ENCODE results near the gene CCDC167. TPM values are rescaled to one million over a fixed set of nuclear protein-coding genes. Genes with fewer than 3 reads are reported as not detected.

Gene CCDC167
- total and polyA plus RNA-seq, 10 of the 15 experiments (the other 5 are each of a cell fraction or from before 2014, with no cell fraction given), result 74.9 to 380 (median 137) TPM

DNA sequence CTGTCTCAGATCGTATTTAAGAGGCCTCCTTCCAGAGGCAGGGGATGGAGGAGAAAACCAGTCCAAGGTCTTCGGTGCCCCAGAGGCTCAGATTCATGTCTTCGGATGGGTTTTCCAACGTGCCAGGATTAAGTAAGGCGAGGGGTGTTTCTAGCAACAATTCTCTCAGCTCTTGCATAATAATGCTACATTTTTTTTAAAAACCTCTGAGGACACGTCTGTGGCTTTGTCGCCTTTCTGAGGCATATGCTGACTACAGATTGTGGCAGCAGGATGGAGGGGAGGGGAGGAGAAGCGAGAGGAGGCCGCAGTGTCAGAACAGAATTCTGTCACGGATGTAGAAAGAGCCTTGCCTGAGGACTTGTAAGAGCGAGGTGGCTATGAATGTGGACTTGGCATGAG lies 17.7 kb upstream of the CCDC167 start:
- DNase-seq (ENCODE audit: low read depth, low spot score) (no peak), FAIRE-seq (peak; percentile 49)
- intact Hi-C loops (cut with micrococcal nuclease; ENCODE audit: unreplicated experiment), result no loop called here
- no peak for TF ChIP-seq E4F1 (IDR thresholded peaks at IDR 0.05; ENCODE audit: borderline replicate concordance, partially characterized antibody)
- TF ChIP-seq, protein P1, sequence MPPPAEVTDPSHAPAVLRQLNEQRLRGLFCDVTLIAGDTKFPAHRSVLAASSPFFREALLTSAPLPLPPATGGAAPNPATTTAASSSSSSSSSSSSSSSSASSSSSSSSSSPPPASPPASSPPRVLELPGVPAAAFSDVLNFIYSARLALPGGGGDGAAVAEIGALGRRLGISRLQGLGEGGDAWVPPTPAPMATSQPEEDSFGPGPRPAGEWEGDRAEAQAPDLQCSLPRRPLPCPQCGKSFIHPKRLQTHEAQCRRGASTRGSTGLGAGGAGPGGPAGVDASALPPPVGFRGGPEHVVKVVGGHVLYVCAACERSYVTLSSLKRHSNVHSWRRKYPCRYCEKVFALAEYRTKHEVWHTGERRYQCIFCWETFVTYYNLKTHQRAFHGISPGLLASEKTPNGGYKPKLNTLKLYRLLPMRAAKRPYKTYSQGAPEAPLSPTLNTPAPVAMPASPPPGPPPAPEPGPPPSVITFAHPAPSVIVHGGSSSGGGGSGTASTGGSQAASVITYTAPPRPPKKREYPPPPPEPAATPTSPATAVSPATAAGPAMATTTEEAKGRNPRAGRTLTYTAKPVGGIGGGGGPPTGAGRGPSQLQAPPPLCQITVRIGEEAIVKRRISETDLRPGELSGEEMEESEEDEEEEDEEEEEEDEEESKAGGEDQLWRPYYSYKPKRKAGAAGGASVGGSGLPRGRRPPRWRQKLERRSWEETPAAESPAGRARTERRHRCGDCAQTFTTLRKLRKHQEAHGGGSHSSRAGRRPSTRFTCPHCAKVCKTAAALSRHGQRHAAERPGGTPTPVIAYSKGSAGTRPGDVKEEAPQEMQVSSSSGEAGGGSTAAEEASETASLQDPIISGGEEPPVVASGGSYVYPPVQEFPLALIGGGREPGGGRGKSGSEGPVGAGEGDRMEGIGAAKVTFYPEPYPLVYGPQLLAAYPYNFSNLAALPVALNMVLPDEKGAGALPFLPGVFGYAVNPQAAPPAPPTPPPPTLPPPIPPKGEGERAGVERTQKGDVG (CRISPR knock-in tag; IDR thresholded peaks at IDR 0.05), result no peak
- no peak for TF ChIP-seq EGR1 (IDR thresholded peaks at IDR 0.05; ENCODE audit: borderline replicate concordance in 1 of 2, low read depth in 2 of 2, low read length in 2 of 2)
- no peak for TF ChIP-seq BACH1 (IDR thresholded peaks at IDR 0.05; ENCODE audit: borderline replicate concordance)
- TF ChIP-seq NBN (IDR thresholded peaks at IDR 0.05), result no peak
- TF ChIP-seq SMARCA5 (IDR thresholded peaks at IDR 0.05), result no peak
- no peak for TF ChIP-seq STAT3 (IDR thresholded peaks at IDR 0.05; ENCODE audit: low read depth, low read length)
- no peak for TF ChIP-seq EP300 (IDR thresholded peaks at IDR 0.05; ENCODE audit: borderline replicate concordance in 1 of 2, control insufficient read depth in 1 of 2, low read depth in 2 of 2, low read length in 2 of 2)
- TF ChIP-seq CUX1 (IDR thresholded peaks at IDR 0.05; ENCODE audit: insufficient replicate concordance, low read depth, low read length), result no peak
- TF ChIP-seq EZH2 (IDR thresholded peaks at IDR 0.05; ENCODE audit: borderline replicate concordance, control insufficient read depth, low read depth, low read length), result no peak

More for the DNA sequence above, 17.7 kb upstream of the CCDC167 start:
- CTCF ChIA-PET, result interaction anchor here (0.6 to 4.5 kb wide), 16 partner anchors 9 to 175 kb away, joined by 3 to 25 read pairs (median 4); no protein-coding TSS in a partner anchor
- POLR2A ChIA-PET, result interaction anchor here (0.9 to 2.8 kb wide), 8 partner anchors 9 to 45 kb away, joined by 3 to 31 read pairs (median 7); no protein-coding TSS in a partner anchor
- SMC1A ChIA-PET (ENCODE audit: uncharacterized antibody, unreplicated experiment), result interaction anchor here (0.6 to 4.8 kb wide), 12 partner anchors 8 to 48 kb away, joined by 3 to 31 read pairs (median 10); no protein-coding TSS in a partner anchor
- BruUV-seq (replicated peaks), result no TSS peak
- Histone ChIP-seq H3K9me3 (replicated peaks; ENCODE audit: control insufficient read depth, insufficient read depth, low read length) (no peaks in the 10 kb centered on the region; the same call in 2 of the 3 replicates), H3K27me3 (replicated peaks in 1 of 2; ENCODE audit: control insufficient read depth in 2 of 2, insufficient read depth in 2 of 2, low read length in 1 of 2) (no peaks in the 10 kb centered on the region), H3K4me2 (ENCODE audit: control insufficient read depth, insufficient read depth) (peak overlapping the region; percentile 82), H3K4me3 (no peak overlapping the region), H4K20me1 (ENCODE audit: control insufficient read depth, insufficient read depth) (no peaks in the 10 kb centered on the region), H3K4me1 (ENCODE audit: control insufficient read depth, insufficient read depth, low read length) (peaks cover 42% of the 10 kb centered on the region), H3K79me2 (ENCODE audit: control insufficient read depth, insufficient read depth, low read length) (no peaks in the 10 kb centered on the region), H3K36me3 (ENCODE audit: control insufficient read depth in 2 of 2, insufficient read depth in 2 of 2, low read length in 1 of 2) (no peaks in the 10 kb centered on the region), H2AFZ (ENCODE audit: control insufficient read depth, low read depth, low read length) (peak overlapping the region; percentile 6; the same call in 1 of the 2 replicates), H3K9ac (ENCODE audit: control insufficient read depth, insufficient read depth, low read length) (no peak overlapping the region), H3K27ac (ENCODE audit: control insufficient read depth, insufficient read depth) (peak overlapping the region; percentile 51)
- in situ Hi-C loops (cut with MboI), result no loop called here
- RAD21 ChIA-PET (ENCODE audit: unreplicated experiment), result interaction anchor here (1.2 to 4.0 kb wide), 15 partner anchors 8 to 164 kb away, joined by 3 to 20 read pairs (median 10); partner anchors contain the start of gene CCDC167
- peak; percentile 40 for ATAC-seq
- 15% methylated on average over 11 of the region's 11 CpGs for WGBS (ENCODE audit: insufficient coverage, insufficient replicate concordance, low lambda C conversion rate, missing lambda C conversion rate)
